Psoas muscle (tissue), 8 donors: ENCODE measurements around the gene PLXNA4. TPM values are rescaled to one million over a fixed set of nuclear protein-coding genes. Genes with fewer than 3 reads are reported as not detected.
A peak's percentile ranks its signal among the peaks of the same experiment; 100 is the strongest.
"Not testable (repeated sequence)": the region's sequence is repeated elsewhere in the genome, so short reads cannot be mapped to it uniquely, and the experiment has no call there.

Experiments used
- ATAC-seq, 4 donors: fragments of 200-7000 bp; cut with Tn5 transposase; one replicate each; pipeline ENCODE4 v1.9.1; 2020; ENCODE audit warnings: moderate library complexity in 3 of 4, mild to moderate bottlenecking in 2 of 4
- DNase-seq, 2 donors: peaks; one replicate each; pipeline ENCODE4 v3.0.0-alpha.2; 2020
- H3K27ac ChIP-seq: fragments of 200-600 bp; one replicate; pipeline ENCODE4 v1.8.0; 2022
- H3K27me3 ChIP-seq, 3 donors: fragments of 200-600 bp in 1 of 3; one replicate each; pipeline versions ENCODE4 v1.6.1 to v1.8.0; 2013 to 2022; ENCODE audit warnings: low read length in 2 of 3, mild to moderate bottlenecking in 2 of 3, moderate library complexity in 1 of 3; ENCODE audit not compliant: insufficient read depth in 3 of 3
- H3K36me3 ChIP-seq, 2 donors: fragments of 200-600 bp in 1 of 2; one replicate each; pipeline versions ENCODE4 v1.6.1 to v1.8.0; 2013 to 2022; ENCODE audit warnings: low read depth in 1 of 2, mild to moderate bottlenecking in 1 of 2, moderate library complexity in 1 of 2; ENCODE audit not compliant: insufficient read depth in 1 of 2
- H3K4me1 ChIP-seq: fragments of 200-600 bp; one replicate; pipeline ENCODE4 v1.8.0; 2022
- H3K4me3 ChIP-seq: fragments of 200-600 bp; one replicate; pipeline ENCODE4 v1.8.0; 2022; ENCODE audit warnings: mild to moderate bottlenecking
- H3K9me3 ChIP-seq: fragments of 200-600 bp; one replicate; pipeline ENCODE4 v1.8.0; 2022
- CTCF ChIP-seq: fragments of 200-600 bp; IDR thresholded peaks from one replicate; pipeline ENCODE4 v1.8.0; 2022; ENCODE audit warnings: antibody characterized with exemption
- WGBS, 3 donors: extraction: QIAGEN DNeasy Blood & Tissue Kit; methylation state at CpG; one replicate each; pipeline versions ENCODE4 v1.1.6 to v1.1.7; 2013; 5-methylcytosine and 5-hydroxymethylcytosine counted together
- intact Hi-C, 2 donors: fragments of 100-400 bp; cut with DNase I; formaldehyde crosslinking; loops; one replicate each; pipeline versions ENCODE4 v1.11.0 to v1.14.2; 2022
- polyA plus RNA-seq, 3 donors: library from polyadenylated mRNA; stranded (reverse); fragments of 200-250 nt; gene quantifications; one replicate each; pipeline ENCODE4 v1.2.3, GENCODE V29; 2013
- total RNA-seq, 4 donors: library from RNA; stranded (reverse); fragmentation: NEBNext Ultra II Directional in 2 of 4; extraction: Animal tissue kit (Norgen Biotek cat#: 25700) in 2 of 4; gene quantifications; one replicate each; pipeline versions ENCODE4 v1.2.1 to v1.2.4, GENCODE V29; 2021 to 2023
- donor health status: healthy with polysubstance abuse.
- donor health status: DM: no; HTN: no; CAD: no; lungs with moderate emphysema.
- donor health status: Bipolar disorder and iron deficiency.
- donor health status: healthy.
- donor health status: DM: yes; HTN: yes; CAD: no.
- donor health status: DM: no; HTN: no; CAD: no.
- donor health status: DM: no; HTN: no; CAD: no.
- donor health status: DM: yes; HTN: yes; CAD: no.

Gene PLXNA4
- total and polyA plus RNA-seq, 7 donors, result 0.15 to 2.5 (median 0.88) TPM

DNA sequence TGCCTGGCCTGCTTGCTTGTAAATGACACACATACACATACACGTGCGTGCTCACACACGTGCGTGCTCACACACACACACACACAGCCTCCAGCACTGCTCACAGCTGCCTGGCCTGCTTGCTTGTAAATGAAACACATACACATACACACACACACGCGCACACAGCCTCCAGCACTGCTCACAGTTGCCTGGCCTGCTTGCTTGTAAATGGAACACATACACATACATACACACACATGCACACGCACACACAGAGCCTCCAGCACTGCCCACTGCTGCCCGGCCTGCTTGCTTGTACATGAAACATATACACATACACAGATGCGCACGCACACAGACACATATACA, 397.2 kb downstream of the PLXNA4 start:
- Histone ChIP-seq H3K9me3 (no peaks in the 10 kb centered on the region), H3K4me3 (no peak overlapping the region), H3K4me1 (no peaks in the 10 kb centered on the region), H3K27me3 (no peaks in the 10 kb centered on the region), H3K36me3 (no peaks in the 10 kb centered on the region), H3K27ac (no peak overlapping the region)
- DNase-seq (no peak), ATAC-seq (no peak)
- TF ChIP-seq CTCF, result no peak
- WGBS, 3 donors, result 69 to 89% (median 70%) methylated on average over 10 of the region's 10 CpGs
- intact Hi-C loops, result no loop called here

GRCh38 chr7:132178402-132179079, 397.7 kb downstream of the PLXNA4 start:
- ATAC-seq, H3K36me3 ChIP-seq, H3K27me3 ChIP-seq, DNase-seq, H3K4me3 ChIP-seq, H3K27ac ChIP-seq, H3K4me1 ChIP-seq, H3K9me3 ChIP-seq, intact Hi-C loops: not testable (repeated sequence)
- WGBS, 3 donors, result 80 to 96% (median 80%) methylated on average over 8 of the region's 8 CpGs

- no peaks in the 10 kb centered on the region for H3K36me3 ChIP-seq
These were observed 398.4 kb downstream of the PLXNA4 start for GRCh38 chr7:132177708-132178401.

GRCh38 chr7:132176719-132177118, 399.6 kb downstream of the PLXNA4 start:
- no peaks in the 10 kb centered on the region for H3K36me3 ChIP-seq
- no peak overlapping the region for H3K27ac ChIP-seq
- H3K27me3 ChIP-seq, result no peaks in the 10 kb centered on the region
- intact Hi-C loops, result no loop called here
- no peak for TF ChIP-seq CTCF
- DNase-seq, result no peak
- H3K9me3 ChIP-seq, result no peaks in the 10 kb centered on the region
- H3K4me1 ChIP-seq, result no peaks in the 10 kb centered on the region
- ATAC-seq, result no peak
- no peak overlapping the region for H3K4me3 ChIP-seq
- 86 to 97% (median 91%) methylated on average over 8 of the region's 8 CpGs for WGBS, 3 donors

More at GRCh38 chr7:132177708-132178401, 398.4 kb downstream of the PLXNA4 start:
- DNase-seq (no peak), ATAC-seq (no peak)
- 88 to 91% (median 89%) methylated on average over 10 of the region's 10 CpGs for WGBS, 3 donors
- Histone ChIP-seq H3K27ac (no peak overlapping the region), H3K4me1 (no peaks in the 10 kb centered on the region), H3K4me3 (no peak overlapping the region), H3K9me3 (no peaks in the 10 kb centered on the region), H3K27me3 (no peaks in the 10 kb centered on the region)
- intact Hi-C loops, result no loop called here
- TF ChIP-seq CTCF, result no peak

GRCh38 chr7:132171130-132171576, 405.1 kb downstream of the PLXNA4 start:
- DNase-seq, result no peak
- no peak overlapping the region for H3K27ac ChIP-seq
- WGBS, 3 donors, result 31 to 43% (median 31%) methylated on average over 5 of the region's 5 CpGs
- H3K9me3 ChIP-seq, result no peaks in the 10 kb centered on the region
- peaks cover 0 to 1% (median 0%) of the 10 kb centered on the region in 3 donors for H3K27me3 ChIP-seq
- no peaks in the 10 kb centered on the region for H3K4me1 ChIP-seq
- H3K36me3 ChIP-seq, result no peaks in the 10 kb centered on the region
- H3K4me3 ChIP-seq, result no peak overlapping the region
- no peak for TF ChIP-seq CTCF
- ATAC-seq, result peak; percentile 46 to 89 (median 86)
- intact Hi-C loops, result no loop called here
